HUES48 (cell line): ENCODE measurements around the gene DENND2A.
"Not testable (repeated sequence)": the region's sequence is repeated elsewhere in the genome, so short reads cannot be mapped to it uniquely, and the experiment has no call there.

Experiments used
- H3K27ac ChIP-seq: one replicate; pipeline ENCODE4 v1.7.0; 2013; ENCODE audit warnings: low read depth, low read length, inconsistent platforms
- H3K27me3 ChIP-seq: 2 replicates; pipeline ENCODE4 v1.6.1; 2013; ENCODE audit warnings: mild to moderate bottlenecking, low read length; ENCODE audit not compliant: control insufficient read depth, insufficient read depth
- H3K36me3 ChIP-seq: 2 replicates; pipeline ENCODE4 v1.6.1; 2013; ENCODE audit warnings: low read length; ENCODE audit not compliant: control insufficient read depth, insufficient read depth
- H3K4me1 ChIP-seq: 2 replicates; pipeline ENCODE4 v1.6.1; 2013; ENCODE audit warnings: mild to moderate bottlenecking, low read length; ENCODE audit not compliant: control insufficient read depth, insufficient read depth
- H3K4me3 ChIP-seq: 2 replicates; pipeline ENCODE4 v1.5.1; 2013; ENCODE audit warnings: mild to moderate bottlenecking, low read depth, low read length
- H3K9ac ChIP-seq: 2 replicates; pipeline ENCODE4 v1.6.1; 2013; ENCODE audit warnings: mild to moderate bottlenecking, low read depth, low read length, moderate library complexity
- H3K9me3 ChIP-seq: 2 replicates; pipeline ENCODE4 v1.6.1; 2013; ENCODE audit warnings: low read length; ENCODE audit not compliant: control insufficient read depth, insufficient read depth

The DENND2A gene

DNA sequence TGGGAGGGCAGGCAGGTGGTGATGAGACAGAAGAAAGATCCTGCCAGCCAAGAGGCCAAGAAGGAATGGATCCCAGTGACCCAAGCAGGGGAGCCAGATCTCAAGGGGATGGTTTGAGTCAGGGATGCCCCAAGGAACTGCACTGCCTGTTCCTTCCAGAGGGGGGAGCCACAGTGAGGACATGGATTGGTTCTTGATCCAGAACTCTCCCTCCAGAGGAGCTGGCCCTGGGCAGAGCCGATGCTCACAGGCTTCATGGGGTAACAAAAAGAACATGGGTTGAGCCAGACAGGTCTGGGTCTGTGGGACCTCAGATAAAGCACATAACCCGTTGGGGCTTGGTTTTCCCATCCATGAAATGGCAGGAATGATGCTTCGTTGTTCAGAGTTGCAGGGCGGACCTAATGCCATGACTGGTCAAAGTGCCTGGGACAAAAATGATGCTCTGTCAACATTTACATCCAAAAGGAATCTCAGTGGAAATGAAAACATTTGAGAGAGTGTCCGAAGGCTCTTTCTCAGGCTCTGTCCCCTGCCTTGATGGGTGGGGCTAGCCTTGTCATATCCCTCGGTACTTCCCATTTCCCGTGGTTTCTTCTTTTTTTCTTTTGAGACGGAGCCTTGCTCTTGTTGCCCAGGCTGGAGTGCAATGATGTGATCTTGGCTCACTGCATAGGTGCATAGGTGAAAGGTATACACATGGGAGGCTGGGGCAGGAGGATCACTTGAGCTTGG lies 4.7 kb upstream of the DENND2A start:
- H3K27ac ChIP-seq = no peak overlapping the region
- no peak overlapping the region for H3K9ac ChIP-seq
- peaks cover 18% of the 10 kb centered on the region for H3K27me3 ChIP-seq
- no peaks in the 10 kb centered on the region for H3K9me3 ChIP-seq
- peaks cover 13% of the 10 kb centered on the region; the same call in 1 of the 2 replicates for H3K4me1 ChIP-seq
- H3K36me3 ChIP-seq = no peaks in the 10 kb centered on the region
- no peak overlapping the region for H3K4me3 ChIP-seq

DNA sequence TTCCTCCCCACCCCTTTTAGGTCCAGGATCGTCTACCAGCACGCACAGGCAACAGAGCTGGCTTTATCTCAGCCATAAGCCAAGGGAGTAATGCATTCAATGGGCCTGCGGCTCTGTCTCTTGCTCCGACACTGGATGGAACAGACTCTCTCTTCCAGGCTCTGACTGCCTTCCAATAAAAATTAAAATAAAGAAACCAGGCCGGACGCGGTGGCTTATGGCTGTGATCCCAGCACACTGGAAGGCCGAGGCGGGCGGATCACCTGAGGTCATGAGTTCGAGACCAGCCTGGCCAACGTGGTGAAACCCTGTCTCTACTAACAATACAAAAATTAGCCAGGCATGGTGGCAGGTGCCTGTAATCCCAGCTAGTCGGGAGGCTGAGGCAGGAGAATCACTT lies 4.1 kb upstream of the DENND2A start:
- not testable (repeated sequence) for H3K4me3 ChIP-seq, H3K27ac ChIP-seq, H3K36me3 ChIP-seq, H3K9me3 ChIP-seq, H3K9ac ChIP-seq
- H3K27me3 ChIP-seq = peaks cover 22% of the 10 kb centered on the region
- peaks cover 14% of the 10 kb centered on the region for H3K4me1 ChIP-seq

DNA sequence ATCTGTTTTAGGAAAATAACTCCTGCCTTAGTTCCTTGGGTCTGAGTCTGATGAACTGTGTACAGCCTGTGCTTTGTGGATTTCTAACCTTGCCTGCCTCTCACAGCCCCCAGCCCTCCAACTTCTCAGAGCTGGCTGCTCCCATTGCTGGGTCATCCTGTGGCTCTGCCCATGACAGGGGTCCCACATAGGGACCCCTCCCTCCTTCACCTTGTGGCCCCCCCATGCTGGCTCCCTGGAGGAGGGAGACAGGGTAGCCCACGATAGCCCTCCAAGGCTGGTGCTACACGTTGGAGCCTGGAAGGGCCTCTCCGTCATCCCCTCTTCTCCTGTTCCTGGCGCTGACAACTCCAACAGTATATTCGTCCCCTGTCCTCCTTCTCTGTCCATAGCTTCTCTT lies 2.8 kb upstream of the DENND2A start:
- Histone ChIP-seq H3K27me3 (peaks cover 27% of the 10 kb centered on the region), H3K4me3 (no peak overlapping the region), H3K4me1 (peaks cover 21% of the 10 kb centered on the region), H3K9me3 (no peaks in the 10 kb centered on the region), H3K27ac (no peak overlapping the region), H3K9ac (no peak overlapping the region), H3K36me3 (no peaks in the 10 kb centered on the region)

DNA sequence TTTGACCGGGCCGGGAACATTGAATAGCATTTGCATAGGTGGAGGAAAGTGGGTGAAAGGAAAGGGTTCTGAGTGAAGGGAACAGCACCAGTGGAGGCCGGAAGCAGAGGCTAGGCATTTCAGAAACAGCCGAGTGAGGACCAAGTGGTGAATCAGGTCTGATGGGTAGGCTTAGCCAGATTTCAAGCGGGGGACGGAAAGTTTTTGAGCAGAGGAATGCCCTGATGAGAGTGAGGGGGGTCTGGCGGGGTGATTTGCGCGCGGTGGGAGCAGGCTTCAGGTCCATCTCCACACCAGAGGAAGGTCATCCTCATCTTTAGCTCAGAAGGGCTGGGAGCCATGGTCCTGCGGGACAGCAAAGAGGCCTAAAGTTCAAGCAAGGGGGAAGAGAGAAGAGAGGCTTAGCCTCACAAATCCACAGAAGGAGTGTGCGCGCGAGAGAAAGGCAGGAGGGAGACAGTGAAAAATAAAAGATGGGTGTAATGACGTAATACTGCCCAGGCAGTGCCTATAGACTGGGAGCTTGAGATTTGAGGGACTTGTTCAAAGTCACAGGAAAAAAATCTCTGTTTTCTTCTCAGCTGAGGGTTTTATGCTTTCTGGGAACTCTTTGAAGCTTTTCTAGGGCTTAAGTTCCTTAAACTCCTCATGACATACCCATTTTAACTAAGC lies 1.0 kb upstream of the DENND2A start:
- Histone ChIP-seq H3K4me1 (peaks cover 25% of the 10 kb centered on the region), H3K36me3 (no peaks in the 10 kb centered on the region), H3K9ac (no peak overlapping the region), H3K4me3 (peak overlapping the region; percentile 72), H3K27ac (no peak overlapping the region), H3K27me3 (peaks cover 27% of the 10 kb centered on the region), H3K9me3 (no peaks in the 10 kb centered on the region)

DNA sequence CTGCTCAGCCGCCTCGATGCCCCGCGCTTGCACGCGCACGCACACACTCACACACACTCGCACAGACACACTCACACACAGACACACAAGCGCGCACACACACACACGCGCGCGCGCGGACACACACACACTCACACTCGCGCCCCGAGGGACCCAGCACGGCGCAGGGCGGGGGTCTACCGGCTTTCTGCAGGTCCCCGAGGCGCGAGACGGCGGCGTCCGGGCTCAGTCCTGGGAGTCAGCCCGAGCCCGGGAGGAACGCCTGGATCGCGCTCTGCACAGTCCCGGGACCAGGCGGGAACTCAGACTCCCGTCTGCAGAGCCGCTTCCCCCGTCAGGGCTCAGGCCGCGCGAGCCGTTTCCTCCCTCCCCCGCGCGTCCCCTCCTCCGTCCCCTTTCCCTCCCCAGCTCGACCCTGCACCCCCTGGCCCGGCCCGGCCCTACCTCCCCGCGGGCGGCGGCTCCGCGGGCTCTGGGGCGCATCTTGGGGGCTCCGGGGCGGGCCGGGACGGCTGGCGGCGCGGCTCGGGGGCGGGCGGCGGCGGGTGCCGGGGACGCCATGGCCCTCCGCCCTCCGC lies 464 bp downstream of the DENND2A start:
- Histone ChIP-seq H3K4me1 (peaks cover 39% of the 10 kb centered on the region), H3K9ac (peak overlapping the region; percentile 55; the same call in 1 of the 2 replicates), H3K4me3 (peak overlapping the region; percentile 72), H3K9me3 (no peaks in the 10 kb centered on the region), H3K27ac (no peak overlapping the region), H3K36me3 (no peaks in the 10 kb centered on the region), H3K27me3 (peaks cover 27% of the 10 kb centered on the region)

DNA sequence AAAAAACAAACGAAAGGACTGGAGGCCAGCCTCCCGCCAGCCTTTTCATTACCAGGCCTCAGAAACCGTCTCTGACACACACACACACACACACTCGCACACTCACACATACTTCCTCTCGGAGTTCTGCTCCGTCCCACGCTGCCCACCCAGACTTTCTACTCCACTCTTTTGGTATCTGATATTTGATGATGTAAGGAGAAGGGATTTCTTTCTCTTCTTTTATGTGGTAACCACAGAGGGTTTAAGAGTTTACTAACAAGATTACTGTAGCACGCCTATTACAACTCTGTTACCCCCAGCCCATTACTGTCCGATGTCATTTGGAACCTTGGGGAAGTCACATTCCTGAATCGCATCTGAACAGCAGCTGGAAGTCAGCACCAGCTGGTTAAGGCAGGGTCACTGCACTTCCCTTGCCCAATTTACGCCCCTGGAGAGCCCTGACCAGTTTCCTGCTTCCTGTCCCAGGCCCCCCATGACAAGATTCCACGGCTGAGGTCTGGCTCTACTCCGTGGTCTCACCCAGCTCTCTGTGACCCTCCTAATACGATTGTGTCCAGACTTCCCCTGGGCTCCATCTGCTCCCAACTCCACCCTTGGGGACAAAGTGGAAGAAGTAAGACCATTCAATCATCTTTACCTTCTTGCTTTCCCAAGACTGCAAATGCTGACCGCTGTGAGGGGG lies 1.1 kb downstream of the DENND2A start:
- H3K9ac ChIP-seq = peak overlapping the region; percentile 45; the same call in 1 of the 2 replicates
- H3K27ac ChIP-seq = no peak overlapping the region

DNA sequence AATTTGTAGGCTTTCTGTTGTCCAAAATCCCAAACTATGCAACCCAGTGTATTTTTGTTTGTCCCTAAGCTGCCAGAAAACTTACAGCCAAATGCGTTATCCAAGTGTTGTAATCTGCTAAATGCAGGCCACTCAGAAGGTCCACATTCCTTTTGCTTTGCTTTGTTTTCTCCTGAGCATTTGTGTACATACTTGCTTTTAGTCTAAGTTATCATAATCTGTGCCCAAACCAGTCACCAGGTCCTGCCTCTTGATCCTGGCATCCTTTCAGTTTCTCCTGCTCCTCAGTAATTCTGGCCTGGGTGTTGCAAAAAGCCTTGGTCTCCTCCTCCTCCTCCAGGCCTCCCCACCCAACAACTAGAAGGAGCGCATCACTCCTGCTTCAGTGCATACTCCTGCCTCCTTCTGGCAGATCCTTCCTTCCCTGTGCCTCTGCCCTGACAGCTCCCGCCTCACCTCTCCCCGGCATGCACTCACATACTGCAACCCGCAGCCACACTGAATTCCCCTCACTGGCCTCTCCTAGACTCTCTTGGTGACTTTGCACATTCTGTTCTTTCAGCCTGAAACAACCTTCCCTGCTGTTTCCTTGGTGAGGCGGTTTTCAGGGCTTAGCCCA lies 2.3 kb downstream of the DENND2A start:
- Histone ChIP-seq H3K4me3 (no peak overlapping the region), H3K9ac (no peak overlapping the region)

More for the DNA sequence above, 1.1 kb downstream of the DENND2A start:
- peaks cover 40% of the 10 kb centered on the region for H3K4me1 ChIP-seq
- peak overlapping the region; percentile 72 for H3K4me3 ChIP-seq
- peaks cover 27% of the 10 kb centered on the region for H3K27me3 ChIP-seq
- no peaks in the 10 kb centered on the region for H3K9me3 ChIP-seq
- H3K36me3 ChIP-seq = no peaks in the 10 kb centered on the region

DNA sequence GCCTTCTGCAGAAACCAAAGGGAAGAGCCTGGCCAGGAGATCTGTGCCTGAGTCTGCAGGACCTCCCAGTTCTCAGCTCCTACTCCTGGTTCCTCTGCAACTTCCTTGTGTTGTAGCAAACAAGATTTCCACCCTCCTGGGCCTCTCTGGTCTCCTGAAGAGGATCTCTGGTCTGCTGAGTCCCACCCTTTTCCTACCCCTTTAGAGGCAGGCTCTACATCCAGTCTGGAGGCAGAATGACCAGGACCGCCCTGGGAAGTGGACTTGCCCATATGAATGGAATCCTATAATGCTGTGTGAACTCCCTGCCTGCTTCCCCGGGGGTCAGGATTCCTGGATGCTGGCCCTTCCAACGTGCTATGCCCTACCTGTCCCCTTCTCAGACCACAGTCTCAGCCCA lies 3.2 kb downstream of the DENND2A start:
- Histone ChIP-seq H3K9ac (no peak overlapping the region), H3K27me3 (peaks cover 25% of the 10 kb centered on the region), H3K4me3 (no peak overlapping the region), H3K36me3 (no peaks in the 10 kb centered on the region), H3K27ac (no peak overlapping the region), H3K4me1 (peaks cover 40% of the 10 kb centered on the region), H3K9me3 (no peaks in the 10 kb centered on the region)

More for the DNA sequence above, 2.3 kb downstream of the DENND2A start:
- no peaks in the 10 kb centered on the region for H3K36me3 ChIP-seq
- peaks cover 27% of the 10 kb centered on the region for H3K27me3 ChIP-seq
- peak overlapping the region; percentile 12 for H3K27ac ChIP-seq
- no peaks in the 10 kb centered on the region for H3K9me3 ChIP-seq
- H3K4me1 ChIP-seq = peaks cover 40% of the 10 kb centered on the region

DNA sequence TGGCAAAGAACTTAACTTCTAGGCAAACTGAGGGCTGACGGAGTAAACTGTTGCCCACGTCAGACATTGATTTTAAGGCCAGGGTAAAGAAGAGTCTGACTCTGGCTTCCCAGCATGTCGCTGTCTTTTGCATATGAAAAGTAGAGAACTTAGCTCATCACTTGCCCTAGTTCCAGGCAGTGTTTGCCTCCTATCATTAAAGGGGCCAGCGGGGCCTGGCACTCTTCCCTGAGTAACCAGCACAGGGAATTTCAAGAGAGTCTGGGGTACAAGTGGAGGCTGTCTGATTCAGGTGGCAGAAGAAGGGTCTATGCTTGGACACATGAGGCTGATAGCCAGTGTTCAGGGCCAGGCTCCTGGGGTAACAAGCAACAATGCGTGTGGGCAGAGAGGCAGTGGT lies 4.8 kb downstream of the DENND2A start:
- peak overlapping the region; percentile 31 for H3K4me3 ChIP-seq
- no peaks in the 10 kb centered on the region for H3K9me3 ChIP-seq
- no peaks in the 10 kb centered on the region for H3K36me3 ChIP-seq
- peaks cover 35% of the 10 kb centered on the region for H3K4me1 ChIP-seq
- peak overlapping the region; percentile 84 for H3K27ac ChIP-seq
- H3K9ac ChIP-seq = no peak overlapping the region
- H3K27me3 ChIP-seq = peaks cover 11% of the 10 kb centered on the region

DNA sequence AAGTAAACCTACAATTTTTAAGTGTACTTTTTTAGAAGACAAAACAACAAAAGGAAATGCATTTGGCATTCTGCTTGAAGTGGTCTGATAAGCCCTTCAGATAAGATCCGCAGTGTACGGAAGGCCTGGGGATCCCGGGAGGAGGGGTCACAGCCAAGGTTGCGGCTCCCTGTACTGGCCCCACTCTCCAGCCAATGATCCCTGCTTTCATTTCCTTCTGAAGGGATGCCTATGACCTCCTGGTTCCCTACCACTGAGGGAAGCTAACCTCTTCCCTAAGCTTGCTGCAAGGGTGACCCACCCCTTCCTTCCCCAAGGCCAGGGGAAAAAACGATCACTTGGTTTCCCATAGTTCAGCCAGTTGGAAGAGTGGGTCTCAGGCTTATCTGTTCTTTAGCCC lies 5.3 kb downstream of the DENND2A start:
- peak overlapping the region; percentile 31 for H3K4me3 ChIP-seq

More for the DNA sequence above, 5.3 kb downstream of the DENND2A start:
- no peaks in the 10 kb centered on the region for H3K36me3 ChIP-seq
- H3K9me3 ChIP-seq = no peaks in the 10 kb centered on the region
- peaks cover 35% of the 10 kb centered on the region for H3K4me1 ChIP-seq
- peak overlapping the region; percentile 31; the same call in 1 of the 2 replicates for H3K9ac ChIP-seq
- peaks cover 10% of the 10 kb centered on the region for H3K27me3 ChIP-seq
- peak overlapping the region; percentile 84 for H3K27ac ChIP-seq
